Measurements from ENCODE around the gene UAP1L1.
"Not testable (repeated sequence)": the region's sequence is repeated elsewhere in the genome, so short reads cannot be mapped to it uniquely, and the experiment has no call there.

UAP1L1 gene

GRCh38 chr9:137116728-137117127, 39.4 kb downstream of the UAP1L1 start:
- no peak for DNase-seq

GRCh38 chr9:137117269-137117731, 40.0 kb downstream of the UAP1L1 start:
- no peak for DNase-seq

GRCh38 chr9:137118092-137118603, 40.8 kb downstream of the UAP1L1 start:
- DNase-seq: not testable (repeated sequence)

GRCh38 chr9:137121927-137122795, 44.8 kb downstream of the UAP1L1 start:
- DNase-seq: not testable (repeated sequence)

GRCh38 chr9:137122796-137123467, 45.6 kb downstream of the UAP1L1 start:
- not testable (repeated sequence) for DNase-seq

GRCh38 chr9:137123468-137123837, 46.1 kb downstream of the UAP1L1 start:
- no peak for DNase-seq

- not testable (repeated sequence) for DNase-seq
These were observed 46.7 kb downstream of the UAP1L1 start for GRCh38 chr9:137123952-137124462.

- DNase-seq: no peak
These were observed 49.5 kb downstream of the UAP1L1 start for GRCh38 chr9:137126786-137127185.

- no peak for DNase-seq
These were observed 50.2 kb downstream of the UAP1L1 start for GRCh38 chr9:137127301-137128157.

- DNase-seq: no peak
These were observed 51.0 kb downstream of the UAP1L1 start for GRCh38 chr9:137128158-137128861.

- no peak for DNase-seq
These were observed 51.6 kb downstream of the UAP1L1 start for GRCh38 chr9:137128862-137129455.

GRCh38 chr9:137129456-137130175, 52.3 kb downstream of the UAP1L1 start:
- DNase-seq: peak; percentile 84

GRCh38 chr9:137130176-137130755, 52.9 kb downstream of the UAP1L1 start:
- DNase-seq: no peak
